HFFc6 (cell line): Measurements from ENCODE around the gene CNNM4. TPM values are rescaled to one million over a fixed set of nuclear protein-coding genes. Genes with fewer than 3 reads are reported as not detected.
"Not testable (repeated sequence)": the region's sequence is repeated elsewhere in the genome, so short reads cannot be mapped to it uniquely, and the experiment has no call there.

Experiments used
- DNase-seq: peaks from one replicate; pipeline ENCODE4 v3.0.0-alpha.2; 2018
- H3K27ac Mint-ChIP-seq: 2 replicates; pipeline ENCODE4 v1.8.0; 2020; ENCODE audit warnings: mild to moderate bottlenecking, mixed read lengths
- H3K27me3 Mint-ChIP-seq: 2 replicates; pipeline ENCODE4 v1.8.0; 2021; ENCODE audit warnings: mild to moderate bottlenecking, moderate library complexity, mixed read lengths; ENCODE audit not compliant: insufficient read depth
- H3K36me3 Mint-ChIP-seq: 2 replicates; pipeline ENCODE4 v1.8.0; 2021; ENCODE audit warnings: low read depth, mixed read lengths
- H3K4me1 Mint-ChIP-seq: 2 replicates; pipeline ENCODE4 v1.8.0; 2020; ENCODE audit warnings: low read depth, mixed read lengths
- H3K4me3 Mint-ChIP-seq: 2 replicates; pipeline ENCODE4 v1.8.0; 2020; ENCODE audit warnings: mild to moderate bottlenecking, moderate library complexity, mixed read lengths
- H3K9me3 Mint-ChIP-seq: 2 replicates; pipeline ENCODE4 v1.8.0; 2020; ENCODE audit warnings: mild to moderate bottlenecking, mixed read lengths
- CTCF ChIP-seq: fragments of 200-600 bp; sonication (generic); IDR thresholded peaks from 2 replicates; pipeline ENCODE4 v1.5.0; 2021; ENCODE audit warnings: antibody characterized with exemption, mild to moderate bottlenecking
- total RNA-seq, 6 experiments: library from RNA; stranded (reverse); fragmentation: NEBNext Ultra II Directional; extraction: Animal tissue kit (Norgen Biotek cat#: 25700); gene quantifications; 2 replicates in 1 of 6; 3 replicates in 5 of 6; pipeline ENCODE4 v1.2.3, GENCODE V29; 2021

Gene CNNM4
- total RNA-seq, 6 experiments from 2014 or later = 4.4 to 5.4 (median 5.1) TPM

GRCh38 chr2:96787411-96787810 is 26.7 kb downstream of the CNNM4 start:
- H3K4me3 Mint-ChIP-seq = no peak overlapping the region
- H3K4me1 Mint-ChIP-seq = peaks cover 29% of the 10 kb centered on the region
- DNase-seq = no peak
- TF ChIP-seq CTCF = no peak
- peaks cover 2% of the 10 kb centered on the region; the same call in 1 of the 2 replicates for H3K27me3 Mint-ChIP-seq
- H3K9me3 Mint-ChIP-seq = no peaks in the 10 kb centered on the region
- no peak overlapping the region for H3K27ac Mint-ChIP-seq
- H3K36me3 Mint-ChIP-seq = no peaks in the 10 kb centered on the region

GRCh38 chr2:96788442-96789244 is 27.9 kb downstream of the CNNM4 start:
- H3K27ac Mint-ChIP-seq = no peak overlapping the region
- no peak overlapping the region for H3K4me3 Mint-ChIP-seq
- H3K36me3 Mint-ChIP-seq = no peaks in the 10 kb centered on the region
- DNase-seq = no peak
- no peaks in the 10 kb centered on the region for H3K9me3 Mint-ChIP-seq
- TF ChIP-seq CTCF = no peak
- H3K27me3 Mint-ChIP-seq = no peaks in the 10 kb centered on the region; the same call in 1 of the 2 replicates
- H3K4me1 Mint-ChIP-seq = peaks cover 29% of the 10 kb centered on the region

GRCh38 chr2:96789245-96789617 is 28.5 kb downstream of the CNNM4 start:
- no peak overlapping the region for H3K27ac Mint-ChIP-seq

GRCh38 chr2:96792772-96793749 is 32.4 kb downstream of the CNNM4 start:
- no peaks in the 10 kb centered on the region for H3K9me3 Mint-ChIP-seq
- H3K4me3 Mint-ChIP-seq = no peak overlapping the region
- peaks cover 11% of the 10 kb centered on the region; the same call in 1 of the 2 replicates for H3K4me1 Mint-ChIP-seq
- H3K36me3 Mint-ChIP-seq = no peaks in the 10 kb centered on the region
- no peaks in the 10 kb centered on the region; the same call in 1 of the 2 replicates for H3K27me3 Mint-ChIP-seq
- H3K27ac Mint-ChIP-seq = no peak overlapping the region
- TF ChIP-seq CTCF = no peak
- no peak for DNase-seq

More at GRCh38 chr2:96789245-96789617, 28.5 kb downstream of the CNNM4 start:
- Mint-ChIP-seq H3K4me3 (no peak overlapping the region), H3K4me1 (peaks cover 29% of the 10 kb centered on the region), H3K27me3 (no peaks in the 10 kb centered on the region; the same call in 1 of the 2 replicates), H3K36me3 (no peaks in the 10 kb centered on the region), H3K9me3 (no peaks in the 10 kb centered on the region)
- no peak for TF ChIP-seq CTCF
- DNase-seq = no peak

- Mint-ChIP-seq H3K36me3 (no peaks in the 10 kb centered on the region), H3K27ac (no peak overlapping the region), H3K4me1 (no peaks in the 10 kb centered on the region), H3K9me3 (no peaks in the 10 kb centered on the region), H3K4me3 (no peak overlapping the region), H3K27me3 (no peaks in the 10 kb centered on the region; the same call in 1 of the 2 replicates)
- TF ChIP-seq CTCF = no peak
- no peak for DNase-seq
Measured at GRCh38 chr2:96795076-96795475, 34.4 kb downstream of the CNNM4 start.

- not testable (repeated sequence) for H3K9me3 Mint-ChIP-seq, H3K4me1 Mint-ChIP-seq, H3K36me3 Mint-ChIP-seq, H3K27me3 Mint-ChIP-seq, H3K27ac Mint-ChIP-seq, DNase-seq, H3K4me3 Mint-ChIP-seq
Measured at GRCh38 chr2:96796497-96796896, 35.8 kb downstream of the CNNM4 start.
